ENCODE data around the gene POLR3F.
"Not testable (repeated sequence)": the region's sequence is repeated elsewhere in the genome, so short reads cannot be mapped to it uniquely, and the experiment has no call there.

The POLR3F gene

DNA sequence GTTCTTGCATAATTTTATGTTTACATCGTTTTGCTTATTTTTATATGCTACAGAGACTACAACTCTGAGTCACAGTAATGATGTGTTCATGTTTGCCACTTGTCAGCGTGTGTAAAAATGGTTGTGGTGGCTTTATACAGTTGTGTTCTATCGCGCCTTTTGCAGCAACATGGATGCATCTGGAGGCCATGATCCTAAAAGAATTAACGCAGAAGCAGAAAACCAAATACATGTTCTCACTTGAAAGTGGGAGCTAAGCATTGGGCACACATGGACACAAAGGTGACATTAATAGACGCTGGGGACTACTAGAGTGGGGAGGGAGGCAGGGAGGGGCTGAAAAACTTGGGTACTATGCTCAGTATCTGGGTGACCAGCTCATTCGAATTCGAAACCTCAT, 39.6 kb downstream of the POLR3F start:
- DNase-seq: no peak

DNA sequence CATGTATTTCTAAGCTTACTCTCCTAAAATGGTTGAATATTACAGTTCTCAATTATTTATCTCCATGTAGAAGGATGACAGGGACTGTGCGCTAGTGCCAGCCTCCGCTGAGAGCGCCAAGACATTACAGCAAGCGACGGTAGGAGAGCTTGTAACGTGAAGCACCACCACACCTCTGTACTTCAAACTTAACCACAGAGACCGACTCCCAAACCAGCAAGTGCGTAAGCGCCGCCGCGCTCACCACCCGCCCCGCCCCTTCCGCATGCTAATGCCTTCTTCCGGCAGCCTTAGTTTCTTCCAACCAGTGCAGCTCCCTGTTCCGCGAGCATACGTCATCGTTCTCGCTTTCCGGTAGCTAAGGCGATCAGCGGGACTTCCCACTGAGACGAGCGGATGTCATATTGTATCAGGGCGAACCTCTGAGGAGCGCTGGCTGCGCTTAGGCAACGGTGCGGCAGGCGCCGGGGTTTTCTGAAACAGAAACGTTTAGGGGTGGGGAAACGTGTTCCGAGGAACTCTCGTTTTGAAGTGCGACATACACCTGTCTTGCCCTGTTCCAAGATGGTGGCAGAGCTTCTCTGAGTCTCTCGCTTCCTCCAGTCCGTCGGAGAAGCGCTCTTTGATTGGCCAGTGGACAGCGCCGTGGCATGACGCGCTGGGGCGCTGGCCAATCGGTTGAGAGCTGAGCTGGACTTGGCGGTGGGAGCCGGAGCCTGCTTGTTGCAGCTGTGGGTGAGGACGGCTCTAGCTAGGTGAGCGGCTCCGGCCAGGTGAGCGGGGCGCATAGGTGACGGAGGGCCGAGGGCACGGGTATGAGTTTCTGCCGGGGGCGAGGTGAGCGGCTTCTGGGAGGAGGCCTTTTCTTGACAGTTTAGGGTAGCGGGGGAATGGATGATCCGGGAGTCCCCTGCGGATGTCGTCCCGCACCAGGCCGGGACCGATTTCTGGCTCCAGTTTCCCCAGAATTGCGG, 40.3 kb downstream of the POLR3F start, which contains the start of gene SEC23B:
SEC23B (plus strand) TSS at position 723 of the 974 bp plus-strand sequence. CDS start 2,896 bp downstream, outside the sequence.
- DNase-seq: peak; percentile 96

DNA sequence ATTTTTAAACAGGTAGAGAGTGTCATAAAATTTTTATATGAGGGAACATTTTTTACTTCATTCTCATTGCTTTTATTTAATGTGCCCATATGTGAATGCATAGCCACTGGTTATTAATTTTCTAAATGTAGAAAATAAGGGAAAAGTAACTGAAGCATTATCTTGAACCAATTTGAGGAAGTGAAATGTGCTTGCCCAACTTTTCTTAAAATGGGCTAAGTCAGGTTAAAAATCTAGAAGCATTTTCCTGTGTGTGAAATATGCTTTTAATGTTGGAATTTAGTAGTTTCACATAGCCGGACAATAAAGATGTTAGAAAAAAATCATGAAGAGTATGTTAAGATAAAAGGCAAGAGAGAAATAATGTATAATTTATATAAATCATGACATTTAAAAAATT, 44.4 kb downstream of the POLR3F start:
- DNase-seq: no peak

DNA sequence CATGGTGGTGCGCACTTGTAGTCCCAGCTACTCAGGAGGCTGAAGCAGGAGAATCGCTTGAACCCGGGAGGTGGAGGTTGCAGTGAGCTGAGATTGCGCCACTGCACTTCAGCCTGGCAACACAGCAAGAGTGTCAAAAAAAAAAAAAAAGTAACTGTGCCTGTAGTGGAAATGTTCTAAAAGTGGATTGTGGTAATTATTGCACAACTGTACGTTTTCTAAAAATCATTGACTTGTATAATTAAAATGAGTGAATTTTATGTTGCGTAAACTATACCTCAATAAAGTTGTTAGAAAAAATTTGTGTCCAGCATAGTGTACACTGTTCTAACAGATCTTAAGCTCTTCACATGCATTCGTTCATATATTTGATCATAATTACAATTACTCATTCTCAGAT, 46.0 kb downstream of the POLR3F start:
- DNase-seq: no peak

DNA sequence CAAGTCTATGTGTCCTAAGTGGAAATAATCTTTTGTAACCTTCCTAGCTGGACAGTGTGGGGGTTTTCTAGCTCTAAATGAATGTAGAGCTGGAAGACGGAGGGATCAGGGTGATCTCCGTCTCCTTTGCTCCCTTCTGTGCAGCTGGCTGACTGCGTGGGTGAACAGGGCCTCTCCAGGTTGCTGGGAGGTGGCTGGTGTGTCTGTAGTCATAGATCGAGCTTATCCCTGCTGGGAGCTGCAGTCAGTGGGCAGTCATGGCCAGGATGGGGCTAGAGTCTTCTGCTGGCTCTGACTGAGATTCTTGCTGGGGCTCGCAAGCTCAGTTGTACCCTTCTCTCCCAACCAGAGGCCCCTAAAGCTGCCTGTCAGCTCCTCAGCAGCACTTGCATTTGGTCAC, 46.9 kb downstream of the POLR3F start:
- no peak for DNase-seq

DNA sequence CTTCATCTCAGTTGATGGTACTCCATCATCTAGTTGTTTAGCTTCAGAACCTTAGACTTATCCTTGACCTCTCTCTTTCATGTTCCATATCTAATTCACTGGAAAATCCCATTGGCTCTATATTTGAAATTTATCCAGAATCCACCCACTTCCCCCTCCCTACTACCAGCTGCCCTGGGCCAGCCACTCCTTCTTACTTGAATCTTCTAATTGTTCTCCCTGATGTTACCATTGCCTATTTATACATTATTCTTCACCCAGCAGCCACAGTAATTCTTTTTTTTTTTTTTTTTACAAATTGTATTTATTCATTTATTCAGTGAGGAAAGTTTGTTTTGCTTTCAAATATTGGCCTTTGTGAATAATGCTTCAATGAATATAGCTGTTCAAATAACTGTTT, 48.8 kb downstream of the POLR3F start:
- no peak for DNase-seq

DNA sequence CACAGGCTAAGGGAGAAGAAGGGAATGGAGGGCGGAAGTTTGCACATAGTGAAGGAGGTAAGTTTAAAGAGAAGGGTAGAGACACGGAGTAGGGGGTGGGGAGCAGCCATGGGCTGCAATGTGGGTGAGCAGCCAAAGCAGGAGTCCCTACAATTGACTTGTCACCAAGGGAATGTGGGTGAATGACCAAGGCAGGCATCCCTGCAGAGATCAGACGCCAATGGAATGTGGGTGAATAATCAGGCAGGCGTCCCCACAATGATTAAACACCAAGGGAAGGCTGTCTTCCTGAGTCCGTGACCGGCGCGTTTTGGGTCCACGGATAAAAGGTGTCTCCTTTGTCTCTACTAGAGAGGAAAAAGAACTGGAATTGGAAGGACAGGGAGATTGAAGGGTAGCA, 54.9 kb downstream of the POLR3F start:
- DNase-seq: peak; percentile 30

DNA sequence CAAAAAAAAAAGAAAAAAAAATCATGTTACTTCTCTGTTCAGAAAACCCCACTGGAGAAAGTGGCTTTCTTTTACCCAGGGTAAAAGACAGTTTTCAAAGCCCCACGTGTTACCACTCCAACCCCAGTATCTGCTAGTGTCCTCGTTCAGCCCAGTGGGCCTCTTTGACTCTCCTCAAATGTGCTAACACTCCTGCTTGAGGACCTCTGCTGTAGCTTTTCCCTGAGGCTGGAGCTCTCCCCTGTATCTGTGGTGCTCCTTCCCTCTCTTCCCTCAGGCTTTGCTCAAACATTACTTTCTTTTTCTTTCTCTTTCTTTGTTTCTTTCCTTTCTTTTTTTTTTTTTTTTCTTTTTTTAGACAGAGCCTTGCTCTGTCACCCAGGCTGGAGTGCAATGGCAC, 55.9 kb downstream of the POLR3F start:
- no peak for DNase-seq

DNA sequence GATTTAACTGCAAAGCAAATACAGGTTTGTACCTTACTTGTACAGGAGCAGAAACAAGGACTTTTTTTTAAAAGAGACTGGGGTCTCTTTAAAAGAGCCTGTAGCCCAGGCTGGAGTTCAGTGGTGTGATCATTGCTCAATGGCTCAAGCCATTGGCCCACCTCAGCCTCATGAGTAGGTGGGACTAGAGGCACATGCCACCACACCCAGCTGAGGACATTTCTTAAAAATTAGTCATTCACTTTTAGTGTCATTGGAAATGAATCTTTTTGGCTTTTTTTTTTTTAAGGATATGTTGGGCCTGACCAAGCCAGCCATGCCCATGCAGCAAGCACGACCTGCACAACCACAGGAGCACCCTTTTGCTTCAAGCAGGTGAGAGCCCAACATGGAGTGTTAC, 57.5 kb downstream of the POLR3F start:
- DNase-seq: peak; percentile 69

DNA sequence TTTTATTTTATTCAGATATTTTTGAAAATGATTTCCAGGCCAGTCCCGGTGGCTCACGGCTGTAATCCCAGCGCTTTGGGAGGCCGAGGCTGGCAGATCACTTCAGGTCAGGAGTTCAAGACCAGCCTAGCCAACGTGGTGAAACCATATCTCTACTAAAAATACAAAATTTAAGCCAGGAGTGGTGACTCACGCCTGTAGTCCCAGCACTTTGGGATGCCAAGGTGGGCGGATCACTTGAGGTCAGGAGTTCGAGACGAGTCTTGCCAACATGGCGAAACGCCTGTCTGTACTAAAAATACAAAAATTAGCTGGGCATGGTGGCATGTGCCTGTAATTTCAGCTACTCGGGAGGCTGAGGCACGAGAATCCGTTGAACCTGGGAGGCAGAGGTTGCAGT, 59.6 kb downstream of the POLR3F start:
- DNase-seq: not testable (repeated sequence)

DNA sequence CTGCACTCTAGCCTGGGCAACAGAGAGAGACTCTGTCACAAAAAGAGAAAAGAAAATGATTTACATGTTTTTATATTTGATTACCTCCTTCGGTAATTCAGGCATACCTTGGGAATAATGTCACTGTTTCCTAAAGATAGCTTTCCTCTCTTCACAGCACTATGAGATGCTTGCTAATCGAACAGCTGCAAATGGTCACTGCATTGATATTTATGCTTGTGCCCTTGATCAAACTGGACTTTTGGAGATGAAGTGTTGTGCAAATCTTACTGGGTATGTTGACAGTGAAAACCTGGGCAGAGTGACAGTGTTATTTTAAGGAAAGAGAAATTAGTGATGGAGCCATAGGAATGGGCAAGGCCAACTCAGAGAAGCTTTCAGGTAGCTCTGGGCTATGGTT, 60.1 kb downstream of the POLR3F start:
- DNase-seq: no peak

DNA sequence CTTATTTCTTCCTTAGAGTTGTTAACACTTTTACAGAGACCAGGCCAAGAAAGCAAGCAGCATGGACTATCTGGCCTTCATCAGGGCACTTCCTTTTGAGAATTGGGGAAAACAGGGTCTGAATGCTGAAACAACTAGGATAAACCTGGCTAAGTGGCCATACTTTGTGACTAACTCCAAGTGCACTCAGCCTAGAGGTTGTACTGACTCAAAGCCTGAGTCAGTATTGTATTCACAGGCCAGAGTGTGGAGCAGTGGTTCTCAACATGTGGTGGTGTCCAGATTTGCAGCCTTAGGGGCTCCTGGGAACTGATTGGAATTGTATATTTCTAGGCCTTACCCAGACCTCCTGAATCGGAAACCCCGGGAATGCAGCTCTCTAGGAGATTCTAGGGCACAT, 60.6 kb downstream of the POLR3F start:
- peak; percentile 39 for DNase-seq

DNA sequence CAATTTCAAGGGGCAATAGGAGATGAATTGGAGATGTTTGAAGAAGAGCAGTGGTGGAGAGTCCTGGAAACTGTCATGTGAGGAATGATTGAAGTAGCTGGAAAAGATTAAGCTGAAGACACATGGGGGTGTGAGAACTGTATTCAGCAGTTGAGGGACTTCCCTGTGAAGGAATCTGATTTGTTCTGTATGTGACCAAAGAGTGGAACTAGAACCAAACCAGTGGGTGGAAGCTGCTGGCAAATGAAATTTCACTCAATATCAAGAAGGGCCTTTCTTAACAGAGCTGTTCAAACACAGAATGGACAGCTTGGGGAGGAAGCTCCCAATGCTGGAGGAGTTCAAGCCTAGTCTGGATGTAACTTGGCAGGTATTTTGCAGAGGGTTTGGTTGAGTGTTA, 61.9 kb downstream of the POLR3F start:
- DNase-seq: no peak

DNA sequence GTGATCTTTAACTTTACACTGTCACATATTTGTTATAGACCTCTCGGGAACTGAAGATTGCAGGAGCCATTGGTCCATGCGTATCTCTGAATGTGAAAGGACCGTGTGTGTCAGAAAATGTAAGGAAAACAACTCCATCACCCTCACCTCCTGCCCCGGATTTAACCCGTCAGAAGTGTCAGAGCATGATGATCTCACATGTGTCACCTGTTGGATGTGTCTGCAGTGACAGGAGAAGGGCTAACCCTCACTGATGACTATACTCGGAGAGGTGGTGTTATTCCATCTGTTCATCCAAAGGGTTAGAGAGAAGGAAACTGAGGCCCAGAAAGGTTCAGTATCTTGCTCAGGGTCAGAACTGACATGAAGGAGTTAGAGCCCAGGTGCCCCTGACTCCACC, 65.4 kb downstream of the POLR3F start:
- DNase-seq: no peak

DNA sequence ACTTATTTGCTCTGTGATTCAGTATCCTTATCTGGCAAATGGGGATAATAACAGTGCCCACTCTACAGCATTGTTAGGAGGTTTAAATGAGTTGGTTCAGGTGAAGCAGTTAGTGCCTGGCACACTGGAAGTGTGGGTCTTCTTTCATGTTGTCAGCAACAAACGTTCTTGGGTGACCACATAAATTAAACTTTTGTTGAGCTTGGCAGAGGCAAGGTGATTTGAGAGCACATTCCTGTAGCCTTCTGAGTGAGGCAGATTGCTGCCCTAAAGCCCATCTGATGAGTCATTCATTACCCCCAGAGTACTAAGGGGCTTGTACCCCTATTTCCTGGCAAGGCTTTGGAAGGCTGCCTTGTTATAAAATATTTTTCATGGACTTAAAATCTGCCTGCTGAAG, 66.3 kb downstream of the POLR3F start:
- DNase-seq: no peak

DNA sequence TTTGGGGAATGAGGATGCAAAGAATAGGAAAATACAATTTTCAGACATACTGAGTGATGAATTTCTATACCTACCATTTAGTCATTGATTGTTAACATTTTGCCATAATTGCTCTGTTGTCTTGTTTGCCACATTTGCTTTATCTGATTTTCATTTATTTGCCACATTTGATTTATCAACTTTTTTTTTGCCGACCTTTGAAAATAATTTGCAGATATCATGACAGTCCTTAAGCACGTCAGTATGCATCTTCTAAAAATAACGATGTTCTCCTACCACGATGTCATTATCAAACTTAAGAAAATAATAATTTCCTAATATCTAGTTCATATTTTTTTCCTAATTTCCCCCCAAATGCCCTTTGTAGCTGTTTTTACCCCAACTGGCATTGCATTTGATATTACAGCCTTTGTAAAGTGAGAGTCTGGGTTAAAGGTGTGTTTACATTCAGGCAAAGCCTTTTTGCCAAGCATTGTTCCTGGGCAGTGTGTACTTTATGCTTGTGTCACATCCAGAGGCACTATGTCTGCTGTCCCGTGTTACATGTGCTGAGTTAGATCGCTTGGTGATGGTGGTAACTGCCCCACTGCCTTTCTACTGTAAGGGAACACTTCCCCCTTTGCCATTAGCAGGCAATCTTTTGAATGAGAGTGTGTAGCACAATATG, 66.9 kb downstream of the POLR3F start:
- DNase-seq: no peak

Data from fibroblast of skin of right biceps (primary cell).